ENCODE measurements around the gene AEN.
A peak's percentile ranks its signal among the peaks of the same experiment; 100 is the strongest.
"Not testable (repeated sequence)": the region's sequence is repeated elsewhere in the genome, so short reads cannot be mapped to it uniquely, and the experiment has no call there.

AEN gene

GRCh38 chr15:88634449-88634848 is 13.3 kb downstream of the AEN start:
- DNase-seq, result no peak

DNA sequence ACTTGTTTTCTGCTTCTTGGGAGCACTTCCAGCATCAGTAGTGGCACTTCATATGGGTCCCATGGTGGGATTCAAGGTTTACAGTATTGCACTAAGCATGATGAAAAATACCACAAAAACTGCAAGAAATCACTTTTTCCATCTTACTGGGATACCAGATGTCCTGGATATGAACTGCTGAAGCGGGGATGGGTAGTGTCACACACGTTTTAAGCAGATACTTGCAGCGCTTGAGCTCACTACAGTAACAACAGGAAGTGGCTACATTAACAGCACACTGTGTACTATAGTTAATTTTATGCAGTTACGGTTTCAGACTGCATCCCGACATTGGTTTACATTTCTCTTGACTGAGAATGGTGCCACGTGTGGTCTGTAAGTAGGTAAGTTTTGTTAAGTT is 14.2 kb downstream of the AEN start:
- no peak for DNase-seq

DNA sequence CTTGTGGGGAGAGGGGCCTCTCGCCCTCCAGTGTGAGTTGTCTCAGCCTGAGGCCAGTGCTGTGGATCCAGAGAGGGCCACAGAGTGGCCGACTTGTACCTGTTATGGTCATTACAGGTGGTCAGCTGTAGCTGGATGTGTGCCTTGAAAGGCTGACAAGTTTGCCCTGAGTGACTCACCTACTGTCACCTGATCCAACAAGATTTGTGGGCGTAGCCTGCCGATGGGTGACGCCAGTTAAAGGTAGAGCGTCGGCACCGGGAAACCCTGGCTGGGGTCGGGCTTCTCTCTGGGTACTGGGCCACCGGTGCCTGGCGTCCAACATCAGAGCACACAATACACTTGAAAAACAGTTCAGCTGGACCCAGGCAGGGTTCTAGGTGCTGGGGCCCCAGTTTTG is 14.9 kb downstream of the AEN start:
- DNase-seq, result no peak

- DNase-seq, result no peak
These were observed 15.5 kb downstream of the AEN start for GRCh38 chr15:88636654-88637053.

- DNase-seq, result no peak
These were observed 16.3 kb downstream of the AEN start for GRCh38 chr15:88637436-88637835.

- DNase-seq, result no peak
These were observed 16.9 kb downstream of the AEN start for GRCh38 chr15:88637841-88638625.

DNA sequence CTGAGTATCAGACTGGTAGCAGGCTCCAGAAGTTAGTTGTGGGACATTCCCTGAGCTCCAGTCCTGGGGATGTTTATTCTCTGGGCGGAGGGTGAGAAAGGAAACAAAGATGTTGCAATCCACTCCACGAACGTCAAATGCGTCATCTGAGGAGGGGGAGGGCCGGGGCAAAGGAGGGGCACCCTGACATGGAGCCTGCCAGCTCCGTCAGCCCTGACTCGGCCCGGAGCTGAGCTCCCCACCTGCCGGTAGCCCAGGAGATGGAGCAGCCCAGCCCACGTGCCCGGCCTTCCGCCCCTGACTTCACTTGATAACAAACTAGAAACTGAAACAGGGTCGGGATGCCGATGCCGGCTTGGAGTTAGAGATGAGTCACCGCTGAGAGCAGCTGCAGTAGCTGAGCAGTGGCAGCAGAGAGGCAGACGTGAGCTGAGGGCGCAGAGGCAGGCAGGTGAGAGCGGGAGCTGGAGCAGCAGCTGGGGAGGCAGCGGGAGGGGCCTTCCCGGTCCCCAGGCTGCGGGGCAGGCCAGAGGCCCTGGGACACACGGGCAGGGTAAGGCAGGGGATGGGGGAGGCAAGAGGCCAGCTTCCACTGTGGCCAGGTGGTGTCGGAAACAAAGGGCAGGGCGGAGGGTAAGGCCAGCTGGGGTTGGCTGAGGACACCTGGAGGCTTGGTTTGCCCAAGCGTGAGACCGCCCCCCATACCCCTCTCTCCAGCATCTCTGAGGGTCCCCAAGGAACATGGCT is 17.7 kb downstream of the AEN start, which contains the start of gene ISG20:
Gene ISG20 (plus strand): TSS at position 391 of the 747 bp plus-strand sequence. CDS start 351 bp downstream, at position 742.
- peak; percentile 72 for DNase-seq

GRCh38 chr15:88641959-88642452 is 20.9 kb downstream of the AEN start:
- no peak for DNase-seq

- not testable (repeated sequence) for DNase-seq
These were observed 21.4 kb downstream of the AEN start for GRCh38 chr15:88642514-88642913.

- no peak for DNase-seq
These were observed 23.6 kb downstream of the AEN start for GRCh38 chr15:88644741-88645140.

GRCh38 chr15:88645171-88646087 is 24.3 kb downstream of the AEN start:
- no peak for DNase-seq

GRCh38 chr15:88646088-88646405 is 24.9 kb downstream of the AEN start:
- DNase-seq, result no peak

DNA sequence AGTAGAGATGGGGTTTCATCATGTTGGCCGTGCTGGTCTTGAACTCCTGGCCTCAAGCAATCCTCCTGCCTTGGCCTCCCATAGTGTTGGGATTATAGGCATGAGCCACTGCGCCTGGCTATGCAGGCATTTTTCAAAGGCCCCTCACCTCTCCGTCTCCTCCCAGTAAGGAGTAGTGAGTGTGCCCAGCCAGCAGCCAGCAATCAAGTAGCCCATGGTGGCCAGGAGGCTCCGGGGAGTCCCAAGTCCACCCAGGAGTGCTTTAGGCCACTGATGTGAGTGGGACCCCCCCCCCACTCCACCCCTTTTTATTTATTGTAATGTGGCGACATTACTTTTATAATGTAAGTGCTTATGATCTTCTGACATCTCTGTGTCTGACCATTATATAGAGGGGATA is 25.8 kb downstream of the AEN start:
- no peak for DNase-seq

GRCh38 chr15:88647351-88648105 is 26.4 kb downstream of the AEN start:
- DNase-seq, result no peak

DNA sequence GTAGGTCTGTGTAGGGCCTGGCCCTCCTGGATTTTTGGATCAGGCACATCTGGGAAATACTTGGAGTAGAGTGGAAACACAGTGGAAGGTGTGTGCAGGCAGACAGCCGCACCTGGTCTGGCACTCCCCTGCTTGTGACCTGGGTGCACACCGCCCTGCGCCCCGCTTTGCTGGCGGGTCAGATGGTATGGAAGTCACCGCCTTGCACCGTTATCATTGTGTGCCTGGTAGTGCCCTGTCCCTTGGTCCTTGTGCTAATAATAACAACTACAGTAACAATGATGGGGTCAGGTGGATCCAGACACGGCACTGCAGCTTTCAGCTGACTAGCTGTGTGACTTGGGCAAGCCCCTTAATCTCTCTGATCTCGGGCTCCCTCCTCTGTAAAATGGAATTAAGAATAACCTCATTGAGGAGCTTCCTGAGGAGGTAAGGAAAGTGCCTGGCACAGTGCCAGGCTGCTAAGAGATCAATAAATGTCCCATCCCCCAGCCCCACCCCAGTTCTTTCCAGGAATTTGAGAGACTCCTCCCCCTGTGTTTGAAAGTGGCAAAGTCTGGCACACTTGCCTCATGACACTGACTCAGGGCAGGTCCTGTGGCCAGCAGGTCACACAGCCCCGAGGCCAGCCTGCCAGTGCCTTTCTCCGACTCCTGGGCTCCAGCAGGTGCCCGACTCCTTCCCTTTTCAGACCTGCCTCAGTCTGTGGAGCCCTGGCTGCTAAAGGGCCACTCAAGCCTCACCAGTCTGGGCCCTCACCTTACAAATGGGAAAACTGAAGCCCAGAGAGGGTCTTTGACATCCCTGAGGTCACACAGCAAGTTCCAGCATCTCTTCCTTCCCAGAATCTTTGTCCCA is 27.4 kb downstream of the AEN start:
- DNase-seq, result no peak

DNA sequence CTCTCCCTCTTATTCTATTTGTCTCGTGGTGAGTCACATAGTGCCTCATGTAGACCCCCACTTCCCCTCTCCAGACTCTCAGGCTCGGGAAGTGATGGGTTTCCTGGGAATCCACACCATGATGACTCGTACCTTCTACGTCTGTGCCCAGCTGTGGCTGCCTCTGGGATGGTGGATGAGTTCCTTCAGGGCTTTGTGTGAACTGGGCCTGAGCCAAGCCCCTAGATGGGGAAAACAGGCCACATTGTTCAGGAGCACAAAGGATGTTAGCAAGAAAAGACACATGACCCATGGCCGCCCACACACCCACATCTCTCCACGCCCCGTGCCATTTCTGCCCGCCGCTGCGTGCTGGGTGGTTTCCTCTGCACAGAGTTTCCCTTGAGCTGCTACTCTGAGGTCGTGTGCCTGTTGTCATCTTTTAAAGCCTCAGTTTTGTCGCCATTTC is 28.2 kb downstream of the AEN start:
- no peak for DNase-seq

DNA sequence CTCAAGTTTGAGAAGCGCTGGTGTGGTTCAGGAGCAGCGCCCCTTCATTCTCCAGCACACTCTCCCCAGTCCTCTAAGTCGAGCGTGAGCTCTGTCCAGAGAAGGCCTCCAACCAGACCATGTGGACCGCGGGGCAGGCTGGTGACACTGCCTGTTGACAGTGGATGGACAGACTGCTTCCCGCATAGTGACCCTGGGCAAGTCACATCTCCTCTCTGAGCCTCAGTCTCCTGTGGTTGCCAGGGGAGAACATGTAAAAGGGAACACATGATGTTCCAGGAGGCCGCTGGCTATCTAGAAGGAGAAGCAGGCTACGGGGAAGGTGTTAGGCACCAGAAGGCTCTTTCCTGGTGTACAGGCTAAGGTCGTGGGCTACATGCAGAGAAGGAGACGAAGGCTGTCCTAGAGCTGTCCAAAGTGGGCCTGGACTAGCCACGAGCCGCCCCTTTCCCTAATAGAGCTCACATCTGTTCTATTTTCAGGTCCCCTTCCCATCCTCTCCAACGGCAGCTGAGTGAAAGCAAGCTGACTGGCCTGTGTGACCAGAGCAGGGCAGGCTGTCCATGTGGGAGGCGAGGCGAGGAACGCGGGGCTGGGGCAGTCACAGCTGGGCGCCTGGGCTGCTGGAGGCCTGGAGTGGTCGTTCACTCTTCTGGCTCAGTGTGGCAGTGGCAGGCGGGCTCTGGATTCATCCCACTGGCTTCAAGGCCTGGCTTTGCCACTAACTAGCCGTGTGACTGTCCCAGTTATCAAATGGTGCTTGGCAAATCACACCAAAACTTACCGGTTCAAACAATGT is 28.8 kb downstream of the AEN start:
- DNase-seq, result no peak

GRCh38 chr15:88650556-88650955 is 29.4 kb downstream of the AEN start:
- no peak for DNase-seq

- DNase-seq, result no peak
These were observed 30.1 kb downstream of the AEN start for GRCh38 chr15:88651136-88651732.

DNA sequence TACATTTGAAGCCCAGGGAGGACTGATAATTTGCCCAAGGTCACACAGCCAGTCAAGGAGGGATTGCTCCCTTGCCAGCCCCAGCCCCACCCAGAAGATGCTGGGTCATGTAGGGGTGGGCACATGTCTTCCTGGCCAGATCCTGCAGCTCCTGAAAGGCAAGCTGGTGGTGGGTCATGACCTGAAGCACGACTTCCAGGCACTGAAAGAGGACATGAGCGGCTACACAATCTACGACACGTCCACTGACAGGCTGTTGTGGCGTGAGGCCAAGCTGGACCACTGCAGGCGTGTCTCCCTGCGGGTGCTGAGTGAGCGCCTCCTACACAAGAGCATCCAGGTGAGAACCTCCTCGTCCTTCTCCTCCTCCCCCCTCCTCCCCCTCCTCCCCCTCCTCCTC is 30.8 kb downstream of the AEN start:
- no peak for DNase-seq
